HepG2 (cell line): Measurements from ENCODE around the gene UBE2B. TPM values are rescaled to one million over a fixed set of nuclear protein-coding genes. Genes with fewer than 3 reads are reported as not detected.
A peak's percentile ranks its signal among the peaks of the same experiment; 100 is the strongest.

ENCODE experiments used
- DPF2 ChIP-seq: sonication (generic); formaldehyde crosslinking; IDR thresholded peaks from 2 replicates; pipeline ENCODE4 v1.4.0; 2020; ENCODE audit warnings: mild to moderate bottlenecking, low read depth, missing genetic modification reagents, borderline replicate concordance
- FOXO1 ChIP-seq: sonication (generic); formaldehyde crosslinking; IDR thresholded peaks from 2 replicates; pipeline ENCODE4 v1.4.0; 2020; ENCODE audit warnings: missing genetic modification reagents
- HNRNPK ChIP-seq: fragments of 200-400 bp; formaldehyde crosslinking; IDR thresholded peaks from 2 replicates; pipeline ENCODE4 v1.6.1; 2018; ENCODE audit warnings: low read length, low read depth, moderate library complexity, mild to moderate bottlenecking; ENCODE audit not compliant: poor library complexity, severe bottlenecking
- THAP11 ChIP-seq: IDR thresholded peaks from 2 replicates; pipeline ENCODE4 v1.6.1; 2016; ENCODE audit warnings: missing biosample characterization, missing genetic modification reagents
- YY1 ChIP-seq: IDR thresholded peaks from 2 replicates; pipeline ENCODE4 v1.6.1; 2011; ENCODE audit warnings: low read length, low read depth, moderate library complexity, mild to moderate bottlenecking; ENCODE audit not compliant: insufficient read depth, insufficient replicate concordance
- ZBTB3 ChIP-seq: sonication (generic); formaldehyde crosslinking; IDR thresholded peaks from 2 replicates; pipeline ENCODE4 v1.4.0; 2020; ENCODE audit warnings: low read depth, mild to moderate bottlenecking, moderate library complexity, missing genetic modification reagents, borderline replicate concordance
- ZNF839 ChIP-seq: sonication (generic); formaldehyde crosslinking; IDR thresholded peaks from 2 replicates; pipeline ENCODE4 v1.4.0; 2020; ENCODE audit warnings: missing genetic modification reagents, mild to moderate bottlenecking, borderline replicate concordance
- polyA plus RNA-seq, 8 experiments: library from polyadenylated mRNA; depleted of rRNA in 3 of 8; stranded (reverse) in 7 of 8; unstranded in 1 of 8; fragments of >200 nt; fragmentation: Illumina TruSeq in 4 of 8; extraction: Trizol in 4 of 8; gene quantifications; 2 replicates each; pipeline versions ENCODE4 v1.2.1 to v1.2.3, GENCODE V29; 2011 to 2016; ENCODE audit warnings: low read depth in 4 of 8, missing spikeins in 1 of 8, mixed read lengths in 1 of 8; ENCODE audit not compliant: insufficient read depth in 1 of 8
- total RNA-seq, 5 experiments: library from RNA; depleted of rRNA; stranded (reverse); fragments of >200 nt; fragmentation: Illumina TruSeq; extraction: Trizol; gene quantifications; 2 replicates each; pipeline ENCODE4 v1.2.3, GENCODE V29; 2016; ENCODE audit warnings: low read depth in 1 of 5
- TF ChIP-seq, protein P1 (sequence below): sonication (generic); formaldehyde crosslinking; IDR thresholded peaks from 2 replicates; pipeline ENCODE4 v1.5.1; 2020; ENCODE audit warnings: mild to moderate bottlenecking, missing genetic modification reagents, moderate library complexity
- TF ChIP-seq, protein P2 (sequence below): sonication (generic); formaldehyde crosslinking; IDR thresholded peaks from 2 replicates; pipeline ENCODE4 v1.5.0; 2020; ENCODE audit warnings: missing genetic modification reagents
- TF ChIP-seq, protein P3 (sequence below), 2 experiments: fragments of 450-650 bp in 1 of 2; sonication (generic) in 1 of 2; formaldehyde crosslinking in 1 of 2; IDR thresholded peaks; 2 replicates each; pipeline versions ENCODE4 v1.6.1 to v1.8.0; 2016 to 2022; ENCODE audit warnings: antibody characterized with exemption in 1 of 2, mild to moderate bottlenecking in 1 of 2, missing genetic modification reagents in 1 of 2
- TF ChIP-seq, protein P4 (sequence below): sonication (generic); formaldehyde crosslinking; IDR thresholded peaks from 2 replicates; pipeline ENCODE4 v1.4.0; 2020; ENCODE audit warnings: mild to moderate bottlenecking, missing genetic modification reagents, borderline replicate concordance

Gene UBE2B
- total and polyA plus RNA-seq, 2 of the 13 experiments (the other 11 are each of a cell fraction or from before 2014, with no cell fraction given), result 25.2 to 56.0 TPM

DNA sequence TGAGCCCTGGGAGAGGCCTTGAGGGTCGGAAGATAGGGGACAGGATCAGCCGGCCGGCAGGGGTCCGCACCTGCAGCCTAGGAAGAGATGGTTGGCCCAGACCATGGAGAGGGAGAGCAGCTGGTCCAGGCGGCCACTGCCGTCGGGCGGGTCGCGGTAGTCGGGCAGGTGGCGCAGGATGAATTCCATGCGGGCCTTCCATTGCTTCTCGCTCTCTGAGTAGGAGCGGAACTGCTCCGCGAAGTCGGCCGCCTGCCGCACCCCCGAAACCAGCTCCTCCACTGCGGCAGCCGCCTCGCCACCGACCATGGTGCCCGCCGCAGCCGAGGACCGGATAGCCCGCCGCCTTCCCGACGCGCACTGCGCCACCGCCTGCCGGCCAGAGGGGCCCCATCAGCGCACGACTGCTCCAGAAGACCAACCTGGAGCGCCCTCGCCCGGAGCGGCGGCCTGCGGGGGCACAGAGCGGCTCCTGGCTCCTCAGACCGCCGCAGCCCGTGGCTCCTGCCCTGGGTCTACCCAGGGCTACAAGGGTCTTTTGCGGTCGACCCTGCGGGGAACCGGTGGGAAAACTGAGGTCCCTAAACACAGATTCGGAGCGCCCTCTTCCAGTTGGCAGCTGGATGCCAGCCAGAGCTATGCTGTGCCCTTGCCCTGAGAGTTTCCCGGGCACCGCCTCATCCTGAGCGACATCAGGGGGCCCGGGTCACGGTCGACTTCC lies 40.3 kb downstream of the UBE2B start, which contains the start of gene CDKN2AIPNL (continued):
- TF ChIP-seq, protein P1, sequence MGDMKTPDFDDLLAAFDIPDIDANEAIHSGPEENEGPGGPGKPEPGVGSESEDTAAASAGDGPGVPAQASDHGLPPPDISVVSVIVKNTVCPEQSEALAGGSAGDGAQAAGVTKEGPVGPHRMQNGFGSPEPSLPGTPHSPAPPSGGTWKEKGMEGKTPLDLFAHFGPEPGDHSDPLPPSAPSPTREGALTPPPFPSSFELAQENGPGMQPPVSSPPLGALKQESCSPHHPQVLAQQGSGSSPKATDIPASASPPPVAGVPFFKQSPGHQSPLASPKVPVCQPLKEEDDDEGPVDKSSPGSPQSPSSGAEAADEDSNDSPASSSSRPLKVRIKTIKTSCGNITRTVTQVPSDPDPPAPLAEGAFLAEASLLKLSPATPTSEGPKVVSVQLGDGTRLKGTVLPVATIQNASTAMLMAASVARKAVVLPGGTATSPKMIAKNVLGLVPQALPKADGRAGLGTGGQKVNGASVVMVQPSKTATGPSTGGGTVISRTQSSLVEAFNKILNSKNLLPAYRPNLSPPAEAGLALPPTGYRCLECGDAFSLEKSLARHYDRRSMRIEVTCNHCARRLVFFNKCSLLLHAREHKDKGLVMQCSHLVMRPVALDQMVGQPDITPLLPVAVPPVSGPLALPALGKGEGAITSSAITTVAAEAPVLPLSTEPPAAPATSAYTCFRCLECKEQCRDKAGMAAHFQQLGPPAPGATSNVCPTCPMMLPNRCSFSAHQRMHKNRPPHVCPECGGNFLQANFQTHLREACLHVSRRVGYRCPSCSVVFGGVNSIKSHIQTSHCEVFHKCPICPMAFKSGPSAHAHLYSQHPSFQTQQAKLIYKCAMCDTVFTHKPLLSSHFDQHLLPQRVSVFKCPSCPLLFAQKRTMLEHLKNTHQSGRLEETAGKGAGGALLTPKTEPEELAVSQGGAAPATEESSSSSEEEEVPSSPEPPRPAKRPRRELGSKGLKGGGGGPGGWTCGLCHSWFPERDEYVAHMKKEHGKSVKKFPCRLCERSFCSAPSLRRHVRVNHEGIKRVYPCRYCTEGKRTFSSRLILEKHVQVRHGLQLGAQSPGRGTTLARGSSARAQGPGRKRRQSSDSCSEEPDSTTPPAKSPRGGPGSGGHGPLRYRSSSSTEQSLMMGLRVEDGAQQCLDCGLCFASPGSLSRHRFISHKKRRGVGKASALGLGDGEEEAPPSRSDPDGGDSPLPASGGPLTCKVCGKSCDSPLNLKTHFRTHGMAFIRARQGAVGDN (CRISPR knock-in tag), result peak; percentile 98
- peak; percentile 97; the same call in 1 of the 2 replicates for TF ChIP-seq ZBTB3 (CRISPR knock-in tag)
- peak; percentile 91 for TF ChIP-seq YY1
- TF ChIP-seq ZNF839 (CRISPR knock-in tag), result peak; percentile 80; the same call in 1 of the 2 replicates
- TF ChIP-seq FOXO1 (CRISPR knock-in tag), result peak; percentile 82
- TF ChIP-seq, protein P2, sequence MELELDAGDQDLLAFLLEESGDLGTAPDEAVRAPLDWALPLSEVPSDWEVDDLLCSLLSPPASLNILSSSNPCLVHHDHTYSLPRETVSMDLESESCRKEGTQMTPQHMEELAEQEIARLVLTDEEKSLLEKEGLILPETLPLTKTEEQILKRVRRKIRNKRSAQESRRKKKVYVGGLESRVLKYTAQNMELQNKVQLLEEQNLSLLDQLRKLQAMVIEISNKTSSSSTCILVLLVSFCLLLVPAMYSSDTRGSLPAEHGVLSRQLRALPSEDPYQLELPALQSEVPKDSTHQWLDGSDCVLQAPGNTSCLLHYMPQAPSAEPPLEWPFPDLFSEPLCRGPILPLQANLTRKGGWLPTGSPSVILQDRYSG (CRISPR knock-in tag), result no peak
- TF ChIP-seq DPF2, result no peak
- TF ChIP-seq THAP11, result peak; percentile 94
- TF ChIP-seq, protein P3, sequence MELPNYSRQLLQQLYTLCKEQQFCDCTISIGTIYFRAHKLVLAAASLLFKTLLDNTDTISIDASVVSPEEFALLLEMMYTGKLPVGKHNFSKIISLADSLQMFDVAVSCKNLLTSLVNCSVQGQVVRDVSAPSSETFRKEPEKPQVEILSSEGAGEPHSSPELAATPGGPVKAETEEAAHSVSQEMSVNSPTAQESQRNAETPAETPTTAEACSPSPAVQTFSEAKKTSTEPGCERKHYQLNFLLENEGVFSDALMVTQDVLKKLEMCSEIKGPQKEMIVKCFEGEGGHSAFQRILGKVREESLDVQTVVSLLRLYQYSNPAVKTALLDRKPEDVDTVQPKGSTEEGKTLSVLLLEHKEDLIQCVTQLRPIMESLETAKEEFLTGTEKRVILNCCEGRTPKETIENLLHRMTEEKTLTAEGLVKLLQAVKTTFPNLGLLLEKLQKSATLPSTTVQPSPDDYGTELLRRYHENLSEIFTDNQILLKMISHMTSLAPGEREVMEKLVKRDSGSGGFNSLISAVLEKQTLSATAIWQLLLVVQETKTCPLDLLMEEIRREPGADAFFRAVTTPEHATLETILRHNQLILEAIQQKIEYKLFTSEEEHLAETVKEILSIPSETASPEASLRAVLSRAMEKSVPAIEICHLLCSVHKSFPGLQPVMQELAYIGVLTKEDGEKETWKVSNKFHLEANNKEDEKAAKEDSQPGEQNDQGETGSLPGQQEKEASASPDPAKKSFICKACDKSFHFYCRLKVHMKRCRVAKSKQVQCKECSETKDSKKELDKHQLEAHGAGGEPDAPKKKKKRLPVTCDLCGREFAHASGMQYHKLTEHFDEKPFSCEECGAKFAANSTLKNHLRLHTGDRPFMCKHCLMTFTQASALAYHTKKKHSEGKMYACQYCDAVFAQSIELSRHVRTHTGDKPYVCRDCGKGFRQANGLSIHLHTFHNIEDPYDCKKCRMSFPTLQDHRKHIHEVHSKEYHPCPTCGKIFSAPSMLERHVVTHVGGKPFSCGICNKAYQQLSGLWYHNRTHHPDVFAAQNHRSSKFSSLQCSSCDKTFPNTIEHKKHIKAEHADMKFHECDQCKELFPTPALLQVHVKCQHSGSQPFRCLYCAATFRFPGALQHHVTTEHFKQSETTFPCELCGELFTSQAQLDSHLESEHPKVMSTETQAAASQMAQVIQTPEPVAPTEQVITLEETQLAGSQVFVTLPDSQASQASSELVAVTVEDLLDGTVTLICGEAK (IDR thresholded peaks at IDR 0.05), result no peak
- TF ChIP-seq, protein P3 (CRISPR knock-in tag; IDR thresholded peaks at IDR 0.05), result peak; percentile 90
- TF ChIP-seq, protein P4, sequence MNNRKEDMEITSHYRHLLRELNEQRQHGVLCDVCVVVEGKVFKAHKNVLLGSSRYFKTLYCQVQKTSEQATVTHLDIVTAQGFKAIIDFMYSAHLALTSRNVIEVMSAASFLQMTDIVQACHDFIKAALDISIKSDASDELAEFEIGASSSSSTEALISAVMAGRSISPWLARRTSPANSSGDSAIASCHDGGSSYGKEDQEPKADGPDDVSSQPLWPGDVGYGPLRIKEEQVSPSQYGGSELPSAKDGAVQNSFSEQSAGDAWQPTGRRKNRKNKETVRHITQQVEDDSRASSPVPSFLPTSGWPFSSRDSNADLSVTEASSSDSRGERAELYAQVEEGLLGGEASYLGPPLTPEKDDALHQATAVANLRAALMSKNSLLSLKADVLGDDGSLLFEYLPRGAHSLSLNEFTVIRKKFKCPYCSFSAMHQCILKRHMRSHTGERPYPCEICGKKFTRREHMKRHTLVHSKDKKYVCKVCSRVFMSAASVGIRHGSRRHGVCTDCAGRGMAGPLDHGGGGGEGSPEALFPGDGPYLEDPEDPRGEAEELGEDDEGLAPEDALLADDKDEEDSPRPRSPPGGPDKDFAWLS, result peak; percentile 93; the same call in 1 of the 2 replicates
- TF ChIP-seq HNRNPK, result peak; percentile 72
